ENCODE results near the gene SIGLEC12. TPM values are rescaled to one million over a fixed set of nuclear protein-coding genes. Genes with fewer than 3 reads are reported as not detected.
"Not testable (repeated sequence)": the region's sequence is repeated elsewhere in the genome, so short reads cannot be mapped to it uniquely, and the experiment has no call there.

The SIGLEC12 gene
- total RNA-seq, 1 experiment from 2014 or later = not detected

DNA sequence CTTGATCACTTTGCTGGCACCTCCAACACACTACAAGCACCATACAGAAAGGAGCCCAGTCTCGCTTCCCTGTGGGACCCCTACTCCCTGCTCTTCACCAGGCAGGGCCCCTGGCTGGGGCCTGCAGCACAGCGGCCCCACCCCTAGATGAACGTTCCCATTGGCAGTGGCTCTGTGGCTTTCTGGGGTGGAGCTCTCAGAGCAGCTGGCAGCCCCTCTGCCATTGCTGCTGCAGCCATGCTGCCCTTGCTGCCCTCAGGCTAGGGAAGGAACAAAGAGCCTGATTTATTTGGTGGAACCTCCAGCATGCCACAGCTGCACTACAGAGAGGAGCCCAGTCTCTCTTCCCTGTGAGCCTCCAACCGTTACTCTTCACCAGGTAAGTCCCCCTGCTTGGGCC, 24.1 kb upstream of the SIGLEC12 start:
- in situ Hi-C loops (cut with HindIII; ENCODE audit: low sequenced_read_pairs) = no loop called here
- no peak for DNase-seq (ENCODE audit: low spot score)

DNA sequence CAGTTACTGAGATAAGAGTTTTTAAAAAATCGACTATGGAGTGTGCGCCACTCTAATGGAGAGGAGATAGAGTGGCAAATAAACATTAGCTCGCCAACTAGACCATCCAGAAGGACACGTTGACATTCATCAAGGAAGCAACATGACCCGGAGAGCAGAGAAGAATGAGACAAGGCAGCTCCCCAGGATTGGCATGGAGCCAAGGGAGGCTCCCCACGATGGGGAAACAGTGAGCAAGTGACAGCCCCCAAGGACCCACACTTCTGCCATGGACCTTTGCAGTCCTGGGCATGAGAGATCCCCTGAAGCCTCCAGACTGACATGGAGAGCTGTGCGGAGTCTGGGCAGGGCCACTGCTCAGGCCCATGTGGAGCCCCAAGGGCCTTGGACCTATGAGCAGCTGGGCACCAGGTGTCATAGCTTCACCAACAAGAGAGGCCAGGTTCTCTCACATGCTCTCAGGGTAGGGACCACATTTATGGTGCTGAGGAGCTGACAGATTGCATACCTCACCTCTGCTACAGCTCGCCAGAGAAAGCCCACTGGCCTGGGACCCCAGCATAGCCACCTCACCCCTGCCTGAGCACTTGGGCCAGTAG, 23.2 kb upstream of the SIGLEC12 start:
- in situ Hi-C loops (cut with HindIII; ENCODE audit: low sequenced_read_pairs) = no loop called here
- no peak for DNase-seq (ENCODE audit: low spot score)

DNA sequence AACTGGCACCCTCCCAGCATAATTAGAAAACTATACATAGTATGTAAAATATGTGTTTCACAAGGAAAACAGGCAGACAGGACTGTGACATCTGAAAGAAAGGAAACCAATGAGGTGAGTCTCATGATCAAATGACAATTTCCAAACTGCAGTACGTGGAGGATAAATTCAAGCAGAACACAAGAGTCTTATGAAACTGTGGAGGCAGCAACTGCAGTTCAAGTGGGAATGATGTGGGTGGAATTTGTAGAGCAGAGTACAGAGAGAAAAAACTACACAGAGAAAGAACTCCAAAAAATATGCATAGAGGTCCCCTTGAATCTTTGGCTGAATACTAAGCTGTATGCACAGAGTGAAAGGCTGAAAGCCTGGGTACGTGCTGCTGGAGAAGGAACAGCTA, 20.2 kb upstream of the SIGLEC12 start:
- DNase-seq (ENCODE audit: low spot score) = no peak
- in situ Hi-C loops (cut with HindIII; ENCODE audit: low sequenced_read_pairs) = no loop called here

DNA sequence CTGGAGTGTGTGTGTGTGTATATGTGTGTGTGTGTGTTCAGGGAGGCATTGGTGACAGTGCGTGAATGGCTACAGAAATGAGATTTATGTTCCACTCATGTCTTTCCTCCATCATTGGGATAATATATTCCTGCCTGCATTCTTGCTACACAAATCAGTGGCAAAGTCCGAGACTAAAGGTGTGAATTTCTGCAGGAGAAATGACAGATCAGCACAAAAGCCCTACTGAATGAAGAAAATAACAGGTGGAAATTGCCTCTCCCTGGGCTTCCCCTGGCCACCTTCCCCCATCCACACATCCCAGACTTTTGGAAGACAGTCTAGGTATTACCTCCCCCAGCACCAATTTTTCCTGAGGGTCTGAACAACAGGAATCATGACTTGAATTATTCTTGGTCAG, 19.8 kb upstream of the SIGLEC12 start:
- in situ Hi-C loops (cut with HindIII; ENCODE audit: low sequenced_read_pairs) = no loop called here
- DNase-seq (ENCODE audit: low spot score) = no peak

DNA sequence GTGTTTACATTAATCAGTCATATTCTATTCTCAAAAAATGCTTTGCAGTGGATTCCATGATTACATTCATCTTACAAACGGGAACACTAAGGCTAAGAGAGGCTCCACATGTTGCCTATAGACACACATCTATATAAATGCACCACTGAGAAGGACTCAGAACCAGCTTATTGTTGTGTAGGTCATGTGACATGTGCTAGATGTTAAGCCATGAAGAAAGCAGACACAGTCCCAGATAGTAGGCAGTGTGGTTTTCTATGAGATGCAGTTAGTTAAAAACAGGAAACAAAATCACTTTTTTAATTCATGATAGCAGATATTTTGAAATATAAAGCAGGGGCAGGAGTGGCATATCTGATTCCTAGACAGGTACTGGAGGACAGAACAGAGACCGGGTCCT, 19.1 kb upstream of the SIGLEC12 start:
- in situ Hi-C loops (cut with HindIII; ENCODE audit: low sequenced_read_pairs) = no loop called here

DNA sequence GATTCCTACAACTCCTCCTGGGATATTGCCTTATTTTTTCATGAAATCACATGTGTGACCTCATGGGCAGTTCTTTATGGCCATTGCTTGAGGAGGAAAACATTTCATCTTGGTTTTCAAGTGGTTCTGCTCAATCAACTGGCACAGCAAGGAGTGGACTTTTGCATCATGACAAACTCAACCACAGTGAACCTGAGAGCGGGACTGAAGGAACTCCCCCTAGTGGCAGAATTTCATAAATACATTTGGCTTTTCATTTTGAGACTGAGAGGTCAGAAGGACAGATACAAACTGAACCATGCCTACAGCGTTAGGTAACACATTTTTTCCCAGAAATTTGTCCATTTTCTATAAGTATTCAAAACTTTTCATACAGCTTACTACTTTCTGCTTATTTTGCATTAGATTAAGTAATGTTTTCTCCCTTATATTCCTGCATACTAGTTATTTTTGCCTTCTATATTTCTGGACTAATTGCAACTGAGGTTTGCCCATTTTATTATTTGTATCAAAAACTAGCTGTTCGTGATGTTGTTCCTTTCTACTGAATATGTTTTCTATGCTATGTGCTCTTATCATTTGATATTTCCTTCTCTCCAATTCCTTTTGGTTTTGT, 13.4 kb upstream of the SIGLEC12 start:
- in situ Hi-C loops (cut with HindIII; ENCODE audit: low sequenced_read_pairs) = no loop called here
- peak; percentile 65 for DNase-seq (ENCODE audit: low spot score)

More for the DNA sequence above, 19.1 kb upstream of the SIGLEC12 start:
- no peak for DNase-seq (ENCODE audit: low spot score)

DNA sequence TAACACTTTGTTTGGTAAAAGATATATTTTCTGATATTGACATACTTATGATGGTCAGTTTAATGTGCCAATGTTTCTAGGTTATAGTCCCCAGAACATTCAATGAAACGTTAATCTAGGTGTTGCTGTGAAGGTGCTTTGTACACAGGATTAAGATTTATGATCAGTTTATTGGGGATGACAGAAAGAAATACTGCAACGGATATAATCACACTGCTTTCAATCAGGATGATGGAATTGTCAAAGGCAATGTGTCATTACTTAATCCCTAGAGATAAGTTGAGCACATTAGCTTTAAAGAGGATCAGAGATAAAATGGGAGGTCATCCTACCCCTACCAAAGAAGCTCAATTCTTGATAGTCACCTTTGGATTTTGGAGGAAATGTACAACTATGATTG, 12.4 kb upstream of the SIGLEC12 start:
- in situ Hi-C loops (cut with HindIII; ENCODE audit: low sequenced_read_pairs) = no loop called here
- no peak for DNase-seq (ENCODE audit: low spot score)

DNA sequence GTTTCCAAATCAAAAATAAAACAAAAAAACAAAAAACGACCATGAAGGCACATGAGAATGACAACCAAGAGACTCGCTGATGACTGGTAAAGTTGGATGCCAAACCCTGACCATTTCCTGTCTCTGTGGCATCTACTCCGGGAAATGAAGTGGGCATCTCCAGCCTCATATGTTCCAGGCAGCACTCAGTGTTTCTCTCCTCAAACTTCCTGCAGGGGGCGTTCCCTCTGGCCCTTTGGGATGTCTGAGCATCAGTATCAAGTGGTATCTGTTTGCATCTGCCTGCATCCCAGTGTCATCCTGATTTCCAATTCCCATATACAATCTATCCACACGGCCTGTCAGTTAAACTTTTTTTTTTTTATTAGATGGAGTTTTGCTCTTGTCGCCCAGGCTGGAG, 9.8 kb upstream of the SIGLEC12 start:
- no peak for DNase-seq (ENCODE audit: low spot score)
- in situ Hi-C loops (cut with HindIII; ENCODE audit: low sequenced_read_pairs) = no loop called here

DNA sequence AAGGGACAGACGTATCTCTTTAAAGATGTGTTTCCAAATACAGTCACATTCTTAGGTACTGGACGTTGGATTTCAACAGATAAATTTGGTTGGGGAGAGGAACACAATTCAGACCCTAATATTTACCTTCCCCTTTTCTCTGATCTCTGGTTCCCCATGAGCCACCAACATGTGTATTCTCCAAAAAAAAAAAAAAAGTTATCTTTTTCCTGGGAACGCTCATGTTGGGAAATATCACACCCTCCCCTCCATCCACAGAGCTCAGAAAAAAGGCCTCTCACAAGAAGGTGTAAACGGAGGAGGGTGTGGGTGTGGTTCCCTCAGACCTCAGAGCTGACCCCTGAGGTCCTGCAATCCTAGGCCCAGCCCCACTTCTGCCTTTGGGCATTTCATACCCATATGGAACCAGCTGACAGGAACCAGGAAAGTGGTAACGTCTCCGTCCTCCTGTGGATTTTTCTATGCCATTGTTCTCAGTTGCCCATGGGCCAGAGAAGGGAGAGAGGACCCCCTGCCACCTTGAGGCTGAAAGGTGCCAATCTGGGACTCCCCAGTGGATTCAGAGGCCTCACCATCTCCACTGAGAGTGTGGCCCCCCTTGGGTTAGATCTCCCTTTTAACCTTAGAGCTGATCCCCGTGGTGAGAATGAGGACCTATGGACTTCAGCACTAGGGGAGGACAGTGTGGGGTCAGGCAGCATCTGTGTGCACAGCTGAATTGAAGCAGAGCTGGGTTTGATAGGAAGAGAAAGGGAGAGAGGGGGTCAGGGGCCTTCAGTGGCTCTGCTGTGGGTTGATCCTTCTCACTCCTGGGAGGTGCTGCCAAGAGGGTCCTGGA, 8.4 kb upstream of the SIGLEC12 start:
- DNase-seq (ENCODE audit: low spot score) = no peak
- in situ Hi-C loops (cut with HindIII; ENCODE audit: low sequenced_read_pairs) = no loop called here

DNA sequence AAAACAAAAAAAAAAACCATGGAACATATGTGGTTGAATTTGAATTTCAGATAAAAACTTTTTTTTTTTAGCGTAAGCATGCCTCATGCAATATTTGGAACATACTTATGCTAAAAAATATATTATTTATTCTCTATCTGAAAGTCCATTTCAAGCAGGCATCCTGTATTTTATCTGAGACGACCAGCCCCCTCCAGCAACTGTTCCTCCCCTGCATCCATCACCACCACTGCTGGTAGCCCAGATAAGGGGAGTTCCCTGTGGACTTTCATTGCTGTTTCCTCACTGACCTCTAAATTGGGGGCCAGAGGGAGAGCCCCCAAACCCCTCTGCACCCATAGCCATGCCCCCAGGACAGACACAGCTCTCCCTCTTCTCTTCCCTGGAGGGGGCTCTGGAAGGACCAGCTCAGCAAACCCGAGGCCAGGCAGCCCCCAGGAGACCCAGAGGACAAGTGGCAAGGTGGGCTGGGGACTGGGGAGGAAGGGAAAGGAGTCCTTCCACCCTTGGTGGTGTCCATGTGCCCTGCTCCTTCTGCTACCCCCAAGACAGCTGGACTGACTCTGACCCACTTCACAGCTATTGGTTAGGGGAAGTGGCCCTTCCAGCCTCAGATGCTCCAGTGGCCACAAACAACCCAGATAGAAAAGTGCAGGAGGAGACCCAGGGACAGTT, 6.6 kb upstream of the SIGLEC12 start:
- no peak for DNase-seq (ENCODE audit: low spot score)
- in situ Hi-C loops (cut with HindIII; ENCODE audit: low sequenced_read_pairs) = no loop called here

DNA sequence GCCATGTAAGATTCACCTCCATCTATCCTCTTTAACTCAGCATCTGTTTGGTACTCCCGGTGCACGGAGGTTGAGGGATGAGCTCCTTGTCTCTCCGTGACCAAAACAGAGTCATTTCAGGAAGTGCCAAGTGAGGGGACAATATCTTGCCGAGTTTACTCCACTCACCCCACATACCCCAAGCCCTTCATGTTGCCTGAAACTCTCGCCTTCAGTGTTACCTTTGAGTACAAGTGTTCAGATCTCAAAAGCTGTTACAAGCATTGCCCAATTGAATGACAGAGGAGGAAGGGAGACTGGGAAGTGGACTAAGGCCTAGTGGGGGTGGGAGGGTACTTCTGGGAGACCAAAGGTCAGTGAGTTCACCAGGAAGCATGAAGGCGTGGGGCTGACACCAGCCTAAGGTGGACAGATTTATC, 6.0 kb upstream of the SIGLEC12 start:
- in situ Hi-C loops (cut with HindIII; ENCODE audit: low sequenced_read_pairs) = no loop called here
- DNase-seq (ENCODE audit: low spot score) = no peak

DNA sequence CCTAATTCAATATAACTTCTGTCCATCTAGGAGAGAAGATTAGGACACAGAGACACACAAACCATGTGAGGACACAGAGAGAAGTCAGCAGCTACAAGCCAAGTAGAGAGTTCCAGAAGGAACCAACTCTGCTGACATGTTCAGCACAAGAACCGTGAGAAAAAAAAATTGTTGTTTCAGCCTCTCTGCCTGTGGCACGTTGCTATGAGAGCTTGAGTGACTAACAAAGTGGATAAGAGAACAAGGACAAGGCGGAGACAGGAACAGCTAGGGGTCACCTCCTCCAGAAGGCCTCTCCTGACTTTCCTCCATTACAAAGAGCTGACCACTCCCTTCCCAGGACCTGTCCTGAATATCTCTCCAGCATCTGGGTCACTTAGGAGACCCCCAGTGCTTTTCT, 5.6 kb upstream of the SIGLEC12 start:
- DNase-seq (ENCODE audit: low spot score) = no peak
- in situ Hi-C loops (cut with HindIII; ENCODE audit: low sequenced_read_pairs) = no loop called here

DNA sequence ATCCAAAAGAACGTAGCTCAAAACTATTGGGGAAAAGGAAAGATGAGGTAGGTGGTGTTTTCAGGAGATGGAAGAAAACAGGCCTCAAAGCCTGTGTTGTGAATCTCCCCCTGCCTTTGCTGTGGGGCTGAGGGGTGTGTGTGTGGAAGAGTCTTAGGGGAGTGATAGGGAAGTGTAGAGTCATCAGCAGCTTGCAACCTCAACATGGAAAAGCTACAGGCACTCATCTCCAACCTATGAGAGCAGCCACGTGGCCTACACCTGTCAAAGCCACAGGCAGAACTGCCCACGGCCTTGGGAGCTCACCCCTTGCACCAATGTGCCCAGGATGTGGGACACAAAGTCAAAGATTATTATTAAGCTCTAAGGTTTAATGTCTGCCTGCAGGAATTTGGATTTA, 4.3 kb upstream of the SIGLEC12 start:
- in situ Hi-C loops (cut with HindIII; ENCODE audit: low sequenced_read_pairs) = no loop called here
- no peak for DNase-seq (ENCODE audit: low spot score)

DNA sequence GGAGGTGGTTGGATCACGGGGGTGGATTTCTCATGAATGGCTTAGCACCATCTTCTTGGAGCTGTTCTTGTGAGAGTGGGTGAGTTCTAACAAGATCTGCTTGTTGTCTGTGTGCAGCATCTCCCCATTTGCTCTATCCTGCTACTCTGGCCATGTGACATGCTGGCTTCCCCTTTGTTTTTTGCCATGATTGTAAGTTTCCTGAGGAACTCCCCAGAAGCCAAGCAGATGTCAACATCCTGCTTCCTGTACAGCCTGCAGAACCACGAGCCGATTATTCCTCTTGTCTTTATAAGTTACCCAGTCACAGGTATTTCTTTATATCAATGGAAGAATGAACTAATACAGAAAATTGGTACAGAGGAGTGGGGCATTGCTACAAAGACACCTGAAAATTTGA, 2.3 kb upstream of the SIGLEC12 start:
- no peak for DNase-seq (ENCODE audit: low spot score)
- in situ Hi-C loops (cut with HindIII; ENCODE audit: low sequenced_read_pairs) = no loop called here

DNA sequence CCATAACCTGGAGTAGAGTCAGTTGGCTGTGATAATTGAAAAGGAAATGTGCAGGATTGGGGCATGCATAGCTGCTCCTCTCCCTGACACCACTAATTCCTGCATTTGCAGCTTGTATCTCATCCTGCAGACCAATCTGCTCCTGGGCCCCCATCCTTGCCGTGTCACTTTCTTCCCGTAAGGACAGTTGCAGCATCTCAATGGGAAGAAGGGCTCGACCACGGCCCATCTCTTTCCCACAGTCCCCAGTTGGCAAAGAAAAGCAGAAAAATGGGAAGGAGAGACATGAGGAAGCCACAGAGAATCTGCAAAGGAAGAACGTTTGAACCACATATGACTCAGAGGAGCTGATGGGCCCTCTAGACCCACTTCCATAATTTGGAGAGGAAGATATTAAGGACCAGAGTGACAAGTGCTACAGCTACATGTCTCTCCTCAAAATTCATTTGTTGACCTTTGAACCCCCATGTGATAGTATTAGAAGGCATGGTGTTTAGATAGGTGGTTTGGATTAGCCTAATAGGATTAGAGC, 1.8 kb upstream of the SIGLEC12 start:
- in situ Hi-C loops (cut with HindIII; ENCODE audit: low sequenced_read_pairs) = no loop called here
- DNase-seq (ENCODE audit: low spot score) = no peak

DNA sequence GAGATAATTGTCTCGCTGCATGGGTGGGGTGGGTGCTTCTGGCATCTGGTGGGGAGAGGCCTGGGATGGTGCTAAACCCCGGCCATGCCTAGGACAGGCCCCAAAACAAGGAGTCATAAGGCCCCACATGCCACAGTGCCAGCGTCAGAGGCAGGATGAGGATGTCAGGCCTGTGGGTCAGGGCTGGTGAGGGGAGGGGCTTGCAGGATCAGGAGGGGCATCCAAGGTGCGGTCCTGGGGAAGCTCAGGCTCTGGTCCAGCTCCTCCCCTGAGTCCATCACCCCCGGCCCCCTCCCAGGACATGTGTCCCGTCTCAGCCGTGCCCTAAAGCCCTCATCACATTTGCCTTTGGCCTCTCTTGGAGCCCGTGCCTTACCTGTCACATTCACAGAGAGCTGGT, 669 bp downstream of the SIGLEC12 start:
- in situ Hi-C loops (cut with HindIII; ENCODE audit: low sequenced_read_pairs); DNase-seq (ENCODE audit: low spot score): not testable (repeated sequence)

DNA sequence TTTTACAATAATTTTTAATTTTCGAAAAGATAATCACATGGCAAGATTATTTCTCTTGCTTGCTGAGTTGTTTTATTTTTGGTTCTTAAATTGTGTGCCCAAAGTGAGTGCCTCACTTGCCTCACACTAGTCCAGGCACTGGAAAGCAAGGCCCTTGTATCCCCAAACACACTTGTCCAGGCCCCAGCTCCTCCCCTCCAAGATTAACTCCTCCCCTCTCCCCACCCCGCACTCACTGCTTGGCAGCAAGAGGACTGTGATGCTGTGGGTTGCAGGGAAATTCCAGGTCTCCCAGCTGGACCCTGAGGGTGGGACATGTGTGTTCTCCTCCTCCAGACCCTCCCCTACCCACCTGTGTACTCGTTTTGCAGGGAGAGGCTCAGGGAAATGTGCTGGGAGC, 3.9 kb downstream of the SIGLEC12 start:
- no peak for DNase-seq (ENCODE audit: low spot score)
- in situ Hi-C loops (cut with HindIII; ENCODE audit: low sequenced_read_pairs) = no loop called here

DNA sequence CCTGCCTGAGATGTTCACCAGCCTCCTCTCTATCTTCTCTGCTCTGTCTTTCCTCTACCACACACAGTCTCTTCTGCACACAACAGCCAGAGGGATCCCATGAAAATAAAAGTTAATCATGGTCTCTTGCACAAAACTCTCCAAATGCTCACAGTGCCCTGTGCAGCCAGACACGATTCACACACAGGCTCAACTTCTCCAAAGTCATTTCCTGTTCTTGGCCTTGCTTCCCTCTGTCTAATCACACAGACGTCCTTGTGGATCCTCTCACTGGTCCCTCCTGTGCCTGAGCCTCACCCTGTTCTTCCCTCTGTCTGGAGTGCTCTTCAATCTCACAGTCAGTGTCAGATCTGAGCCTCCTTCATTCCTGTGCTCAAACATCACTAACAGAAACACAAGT, 7.8 kb downstream of the SIGLEC12 start:
- in situ Hi-C loops (cut with HindIII; ENCODE audit: low sequenced_read_pairs) = no loop called here
- no peak for DNase-seq (ENCODE audit: low spot score)

DNA sequence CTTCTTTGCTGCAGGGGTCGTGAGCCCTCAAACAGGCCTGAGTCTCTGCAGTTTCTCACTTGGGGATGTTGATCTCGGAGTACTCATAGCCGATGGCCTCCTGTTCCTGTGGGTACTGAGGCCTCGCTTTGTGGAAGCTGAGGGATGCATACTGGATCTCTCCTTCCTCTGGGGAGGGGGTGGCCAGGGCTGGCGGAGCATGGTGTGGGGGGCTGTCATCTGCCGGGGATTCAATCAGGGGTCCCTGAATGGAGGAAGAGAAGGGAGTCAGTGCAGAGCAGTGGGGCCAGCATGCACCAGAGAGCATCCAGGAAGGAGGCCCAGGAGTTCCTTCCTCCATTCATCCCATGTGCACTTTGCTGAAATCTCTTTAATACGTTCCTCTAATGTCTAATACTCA, 10.0 kb downstream of the SIGLEC12 start:
- DNase-seq (ENCODE audit: low spot score) = no peak
- in situ Hi-C loops (cut with HindIII; ENCODE audit: low sequenced_read_pairs) = no loop called here

DNA sequence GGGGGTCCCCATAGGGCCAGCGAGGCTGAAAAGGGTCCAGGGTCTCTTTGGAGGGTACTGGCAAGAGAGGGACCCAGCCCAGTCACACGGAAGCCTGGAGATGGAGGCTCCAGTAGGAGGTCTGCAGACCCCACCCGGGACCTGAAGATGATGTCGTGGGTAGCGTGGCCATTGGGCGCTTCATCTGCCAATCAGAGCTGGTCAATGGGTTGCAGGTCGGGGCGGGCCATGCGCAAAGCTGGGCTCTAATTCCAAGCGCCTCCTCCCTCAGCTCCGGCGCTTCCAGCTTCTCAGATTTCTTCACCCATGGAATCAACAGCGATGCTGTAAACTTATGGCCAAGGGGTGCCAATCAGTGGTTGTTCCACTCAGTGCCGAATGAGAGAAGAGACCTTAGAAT, 10.9 kb downstream of the SIGLEC12 start:
- DNase-seq (ENCODE audit: low spot score) = no peak
- in situ Hi-C loops (cut with HindIII; ENCODE audit: low sequenced_read_pairs) = no loop called here
